Activated CD4-positive, alpha-beta T cell treated with anti-CD3 and anti-CD28 coated beads, Interleukin-2, Interleukin-4, amounts not matched to agents 100 ng/mL and 50 ng/mL, durations not matched to agents 16 hours and 8 hours (primary cell): ENCODE measurements around the gene DHX8.
"Not testable (repeated sequence)": the region's sequence is repeated elsewhere in the genome, so short reads cannot be mapped to it uniquely, and the experiment has no call there.

ENCODE experiments used
- DNase-seq: peaks from one replicate; pipeline ENCODE4 v3.0.0-alpha.2; 2020; ENCODE audit warnings: low spot score

The DHX8 gene

DNA sequence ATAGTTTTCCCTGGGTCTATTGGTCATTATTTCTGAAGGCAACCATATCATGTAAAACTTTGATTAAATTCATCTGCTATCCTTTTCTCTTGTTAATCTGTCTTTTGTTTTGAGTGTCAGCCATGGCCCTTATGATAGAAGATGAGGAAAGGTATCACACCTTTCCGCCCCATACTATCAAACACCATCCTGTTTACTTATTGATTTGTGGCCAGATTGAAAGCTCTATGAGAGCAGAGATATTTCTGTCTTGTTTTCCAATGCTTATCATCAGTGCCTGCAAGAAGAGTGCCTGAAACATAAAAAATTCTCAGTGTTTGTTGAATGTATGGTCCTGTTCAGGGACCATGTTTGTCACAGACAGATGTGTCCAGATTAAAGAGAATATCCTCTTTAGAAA lies 22.6 kb upstream of the DHX8 start:
- DNase-seq: no peak

DNA sequence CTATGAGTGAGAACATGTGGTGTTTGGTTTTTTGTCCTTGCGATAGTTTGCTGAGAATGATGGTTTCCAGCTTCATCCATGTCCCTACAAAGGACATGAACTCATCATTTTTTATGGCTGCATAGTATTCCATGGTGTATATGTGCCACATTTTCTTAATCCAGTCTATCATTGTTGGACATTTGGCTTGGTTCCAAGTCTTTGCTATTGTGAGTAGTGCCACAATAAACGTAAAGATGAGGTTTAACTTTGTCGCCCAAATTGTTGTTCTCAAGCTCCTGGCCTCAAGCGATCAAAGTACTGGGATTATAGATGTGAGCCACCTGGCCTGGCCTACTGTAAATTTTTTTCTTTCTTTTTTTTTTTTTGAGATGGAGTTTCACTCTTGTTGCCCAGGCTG lies 21.2 kb upstream of the DHX8 start:
- DNase-seq: not testable (repeated sequence)

DNA sequence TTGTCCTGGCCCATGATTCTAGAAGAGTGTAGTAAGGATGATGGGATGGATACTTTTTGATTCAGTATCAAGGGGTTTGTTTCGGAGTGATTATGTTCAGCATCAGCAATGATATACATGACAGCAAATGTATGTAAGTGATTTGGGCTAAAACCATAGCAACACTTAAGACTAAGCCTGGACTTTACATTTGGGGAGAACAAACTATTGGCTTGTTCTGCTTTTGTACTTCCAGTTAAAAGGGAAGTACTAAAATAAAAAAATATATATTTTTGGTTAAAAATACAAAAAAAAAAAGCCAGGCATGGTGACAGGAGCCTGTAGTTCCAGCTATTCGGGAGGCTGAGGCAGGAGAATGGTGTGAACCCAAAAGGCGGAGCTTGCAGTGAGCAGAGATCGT lies 20.5 kb upstream of the DHX8 start:
- DNase-seq: no peak

DNA sequence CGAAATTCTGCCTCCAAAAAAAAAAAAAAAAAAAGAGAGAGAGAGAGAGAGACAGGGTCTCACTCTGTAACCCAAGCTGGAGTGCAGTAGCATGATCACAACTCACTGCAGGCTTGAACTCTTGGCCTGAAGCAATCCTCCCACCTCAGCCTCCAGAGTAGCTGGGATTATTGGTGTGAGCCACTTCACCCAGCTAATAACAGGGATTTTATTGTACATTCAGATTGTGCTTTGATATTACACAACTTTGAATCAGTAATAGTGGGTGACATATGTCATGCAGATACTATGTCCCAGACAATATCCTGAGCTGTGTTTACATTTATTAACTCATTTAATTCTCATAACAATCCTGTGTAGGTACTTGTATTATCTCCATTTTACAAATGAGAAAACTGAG lies 19.7 kb upstream of the DHX8 start:
- no peak for DNase-seq

DNA sequence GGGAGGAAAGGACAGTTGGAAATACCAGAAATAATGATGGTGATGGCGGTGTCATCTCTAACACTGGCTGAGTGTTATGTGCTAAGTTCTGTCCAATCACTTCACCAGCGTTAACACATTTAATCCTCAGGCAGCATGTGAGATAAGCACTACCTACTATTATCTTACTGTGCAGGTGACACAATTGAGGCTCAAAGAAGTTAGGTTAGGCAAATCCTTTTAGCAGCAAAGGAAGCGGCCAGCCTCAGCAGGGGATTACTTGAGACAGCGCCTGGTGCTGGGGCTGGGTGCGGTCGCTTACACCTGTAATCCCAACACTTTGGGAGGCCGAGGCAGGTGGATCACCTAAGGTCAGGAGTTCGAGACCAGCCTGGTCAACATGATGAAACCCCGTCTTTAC lies 18.7 kb upstream of the DHX8 start:
- no peak for DNase-seq

DNA sequence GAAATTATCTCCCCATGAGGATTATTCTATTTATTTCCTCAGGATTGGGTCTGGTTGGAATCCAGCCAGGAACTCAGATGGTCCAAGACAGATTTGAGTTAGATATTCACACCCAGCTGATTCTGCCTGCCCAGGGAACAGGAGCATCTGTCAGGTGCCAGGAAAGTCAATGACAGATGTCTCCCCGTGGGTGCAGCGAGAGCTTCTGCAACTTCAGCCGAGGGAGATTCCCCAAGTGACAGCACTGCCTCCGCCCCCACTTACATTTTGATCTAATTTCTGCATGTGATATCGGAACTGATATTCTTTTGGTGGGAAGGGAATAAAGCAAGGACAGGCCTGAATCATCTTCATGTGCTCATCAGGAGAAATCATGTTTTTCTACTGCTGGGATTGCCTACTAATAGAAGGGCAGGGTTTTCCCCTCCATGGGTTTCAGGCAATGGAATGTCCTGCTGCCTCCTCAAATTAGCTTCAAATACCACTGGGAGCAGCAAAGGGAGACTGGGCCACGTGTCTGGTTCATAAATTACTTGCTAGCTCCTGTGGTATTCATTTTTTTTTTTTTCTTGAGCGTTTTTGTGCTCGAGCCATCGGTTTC lies 15.7 kb upstream of the DHX8 start:
- no peak for DNase-seq

DNA sequence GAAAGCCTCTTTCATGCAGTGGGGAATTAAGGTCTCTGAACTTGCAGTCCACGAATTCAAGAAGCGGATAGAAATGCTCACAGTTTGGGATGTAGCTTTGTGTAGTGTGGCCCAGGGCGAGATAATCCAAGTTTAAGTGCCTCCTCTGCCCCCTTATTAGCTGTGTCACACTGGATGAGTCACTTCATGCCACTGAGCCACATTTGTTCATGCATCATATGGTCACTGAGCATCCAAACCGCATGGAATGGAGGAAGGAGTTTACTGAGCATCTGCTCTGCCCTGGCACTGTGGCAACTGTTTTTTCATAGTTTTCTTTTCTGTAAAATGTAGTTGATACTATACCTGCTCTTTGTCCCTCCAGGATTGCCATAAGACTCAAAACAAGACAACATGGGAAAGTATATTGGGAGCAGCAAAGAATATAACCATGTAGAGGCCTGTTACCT lies 15.1 kb upstream of the DHX8 start:
- DNase-seq: no peak

DNA sequence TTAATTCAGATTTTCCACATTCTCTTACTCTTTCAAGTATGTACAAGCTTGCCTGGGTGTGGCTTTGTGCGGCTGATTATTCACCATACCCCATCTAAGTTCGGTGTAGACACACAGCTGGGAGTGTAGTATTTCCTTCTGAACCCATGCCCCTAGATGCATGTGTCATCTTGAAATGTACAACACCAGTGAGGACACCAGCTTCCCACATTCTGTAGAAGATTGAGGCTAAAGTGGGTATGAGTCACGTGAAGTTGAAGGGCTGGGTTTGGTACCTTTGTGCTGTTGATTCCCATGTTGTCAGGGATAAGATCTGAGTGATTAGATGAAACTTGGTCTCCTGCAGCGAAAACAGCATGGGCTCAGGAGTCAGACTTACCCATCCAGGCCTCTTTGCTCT lies 14.6 kb upstream of the DHX8 start:
- DNase-seq: no peak

DNA sequence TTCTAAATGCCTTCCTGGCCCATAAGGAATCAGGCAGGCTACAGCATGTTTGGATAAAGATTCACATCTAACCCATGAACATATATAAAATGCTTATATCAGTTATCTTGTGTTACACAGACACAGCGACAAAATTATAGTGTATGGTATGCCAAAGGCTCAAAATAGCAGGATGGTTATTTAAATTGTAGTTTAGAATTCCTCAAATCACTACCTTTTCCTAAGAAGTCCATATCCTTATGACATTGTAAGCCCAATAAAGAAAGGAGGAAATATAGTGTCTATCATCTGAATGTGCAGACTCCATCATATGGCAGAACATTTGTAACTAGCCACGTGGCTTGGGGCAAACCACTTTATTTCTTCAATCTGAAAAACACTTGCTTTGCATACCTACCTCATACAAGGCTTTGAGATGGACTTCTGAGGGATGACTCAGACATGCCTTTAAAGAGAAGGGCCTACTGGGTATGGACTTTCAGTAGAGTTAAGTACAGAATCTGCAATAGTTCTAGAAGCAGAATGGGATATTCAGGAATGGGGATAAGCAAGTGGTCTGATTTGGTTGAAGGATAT lies 12.1 kb upstream of the DHX8 start:
- no peak for DNase-seq

DNA sequence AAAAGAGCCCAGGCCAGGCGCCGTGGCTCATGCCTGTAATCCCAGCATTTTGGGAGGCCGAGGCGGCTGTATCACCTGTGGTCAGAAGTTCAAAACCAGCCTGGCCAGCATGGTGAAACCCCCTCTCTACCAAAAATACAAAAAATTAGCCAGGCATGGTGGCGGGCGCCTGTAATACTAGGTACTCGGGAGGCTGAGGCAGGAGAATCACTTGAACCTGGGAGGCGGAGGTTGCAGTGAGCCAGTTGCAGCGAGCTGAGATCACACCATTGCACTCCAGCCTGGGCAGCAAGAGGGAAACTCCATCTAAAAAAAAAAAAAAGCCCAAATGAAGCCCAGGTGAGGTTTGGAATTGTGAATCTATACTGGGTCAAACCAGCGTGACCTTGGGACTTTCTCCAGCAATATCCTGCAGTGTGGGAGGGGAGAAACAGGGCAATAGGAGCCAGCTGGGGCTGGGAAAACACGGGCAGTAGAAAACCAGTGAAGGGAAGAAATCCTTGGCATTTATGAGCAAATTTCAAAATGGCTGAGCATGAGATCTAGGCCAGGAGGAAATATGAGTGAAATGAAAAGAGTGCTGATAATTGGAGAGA lies 8.2 kb upstream of the DHX8 start:
- no peak for DNase-seq

DNA sequence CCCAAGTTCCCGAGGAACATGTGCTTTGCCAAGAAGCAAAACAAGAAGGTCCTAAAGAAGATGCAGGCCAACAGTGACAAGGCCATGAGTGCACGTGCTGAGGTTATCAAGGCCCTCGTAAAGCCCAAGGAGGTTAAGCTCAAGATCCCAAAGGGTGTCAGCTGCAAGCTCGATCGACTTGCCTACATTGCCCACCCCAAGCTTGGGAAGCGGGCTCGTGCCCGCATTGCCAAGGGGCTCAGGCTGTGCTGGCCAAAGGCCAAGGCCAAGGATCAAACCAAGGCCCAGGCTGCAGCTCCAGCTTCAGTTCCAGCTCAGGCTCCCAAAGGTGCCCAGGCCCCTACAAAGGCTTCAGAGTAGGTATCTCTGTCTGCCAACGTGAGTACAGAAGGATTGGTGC lies 7.5 kb upstream of the DHX8 start:
- DNase-seq: not testable (repeated sequence)

DNA sequence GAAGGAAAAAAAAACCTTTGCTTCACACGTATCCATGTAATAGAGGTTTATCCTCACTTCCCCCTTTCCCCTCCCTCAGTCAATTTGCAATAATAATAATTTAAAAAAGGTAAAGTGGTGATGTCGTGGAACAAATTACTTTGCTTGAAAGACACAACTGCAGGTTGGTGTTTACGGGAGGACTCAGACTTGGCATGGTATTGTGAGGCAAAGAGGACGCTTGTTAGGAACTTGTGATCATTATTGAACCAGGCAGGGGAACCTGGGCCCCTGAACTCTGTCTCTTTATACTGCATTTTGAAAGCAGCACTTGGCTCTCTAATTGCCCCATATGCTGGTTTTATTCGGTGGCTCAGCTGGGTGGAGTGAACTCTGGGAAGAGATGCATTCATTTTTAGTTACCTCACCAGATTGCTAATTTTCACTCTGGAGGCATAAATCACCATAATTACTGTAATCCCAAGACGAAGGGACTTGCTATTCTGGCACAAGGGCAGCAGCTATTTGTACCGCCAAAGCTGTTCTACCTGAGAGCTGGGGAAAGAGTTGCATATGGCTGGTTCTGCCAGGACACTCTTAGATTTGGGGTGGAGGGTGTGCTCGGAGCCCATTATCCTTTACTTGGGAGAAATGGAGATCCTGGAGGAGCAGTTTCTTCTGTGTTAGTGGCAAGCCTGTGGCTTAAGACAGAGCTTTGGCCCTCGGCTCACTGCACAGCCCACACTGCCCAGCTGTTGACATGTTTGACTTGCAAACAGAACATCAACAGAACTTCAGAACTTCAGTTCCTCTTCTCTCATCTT lies 5.7 kb upstream of the DHX8 start:
- no peak for DNase-seq

DNA sequence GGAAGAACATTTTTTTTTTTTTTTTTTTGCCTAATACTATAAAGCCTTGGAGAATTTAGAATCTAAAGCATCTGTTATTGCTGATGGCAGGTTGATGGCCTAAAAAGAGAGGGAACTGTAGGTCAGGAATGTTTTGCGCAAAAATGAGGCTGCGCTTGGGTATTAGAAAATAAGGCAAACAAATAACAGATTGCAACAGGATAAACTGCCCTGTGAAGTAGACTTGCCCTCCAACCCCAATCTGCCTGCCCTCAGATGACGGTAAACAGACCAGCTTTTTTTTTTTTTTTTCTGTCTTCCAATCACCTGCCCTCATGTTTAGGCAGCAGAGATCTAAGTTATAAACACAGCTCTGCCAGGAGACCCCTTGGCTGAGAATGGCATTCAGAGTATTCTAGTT lies 3.8 kb upstream of the DHX8 start:
- no peak for DNase-seq

DNA sequence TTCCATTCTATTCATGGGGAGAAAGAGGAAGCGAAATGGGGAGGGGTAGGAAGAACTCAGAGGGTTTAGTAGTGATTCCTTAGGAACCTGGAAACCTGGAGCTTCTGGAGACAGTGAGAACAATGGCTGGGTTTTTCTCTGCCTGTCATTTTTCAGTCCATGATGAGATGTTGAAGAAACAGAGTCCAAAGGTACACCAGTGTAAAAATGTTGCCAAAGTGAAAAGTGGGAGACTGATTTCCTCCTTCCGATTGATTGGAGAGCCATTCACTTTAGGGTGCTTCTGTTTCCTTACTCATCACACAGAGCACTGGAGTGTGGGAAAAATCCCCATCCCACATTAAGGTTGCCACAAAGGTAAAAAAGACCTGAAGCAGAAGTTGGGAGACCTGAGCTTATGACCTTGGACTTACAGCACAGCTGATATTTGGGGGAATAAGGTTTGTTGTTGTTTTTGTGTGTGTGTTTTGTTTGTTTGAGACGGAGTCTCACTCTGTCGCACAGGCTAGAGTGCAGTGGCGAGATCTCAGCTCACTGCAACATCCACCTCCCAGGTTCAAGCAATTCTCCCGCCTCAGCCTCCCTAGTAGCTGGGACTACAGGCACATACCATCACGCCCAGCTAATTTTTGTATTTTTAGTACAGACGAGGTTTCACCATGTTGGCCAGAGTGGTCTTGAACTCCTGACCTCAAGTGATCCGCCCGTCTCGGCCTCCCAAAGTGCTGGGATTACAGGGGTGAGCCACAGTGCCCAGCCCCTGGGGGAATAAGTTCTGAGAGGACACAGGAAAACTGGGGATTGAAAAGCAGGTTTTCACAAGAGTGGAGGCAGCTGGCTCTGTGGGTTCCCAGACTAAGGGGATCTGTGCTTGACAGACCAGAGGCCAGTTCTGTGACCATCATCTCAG lies 1.4 kb upstream of the DHX8 start:
- no peak for DNase-seq

DNA sequence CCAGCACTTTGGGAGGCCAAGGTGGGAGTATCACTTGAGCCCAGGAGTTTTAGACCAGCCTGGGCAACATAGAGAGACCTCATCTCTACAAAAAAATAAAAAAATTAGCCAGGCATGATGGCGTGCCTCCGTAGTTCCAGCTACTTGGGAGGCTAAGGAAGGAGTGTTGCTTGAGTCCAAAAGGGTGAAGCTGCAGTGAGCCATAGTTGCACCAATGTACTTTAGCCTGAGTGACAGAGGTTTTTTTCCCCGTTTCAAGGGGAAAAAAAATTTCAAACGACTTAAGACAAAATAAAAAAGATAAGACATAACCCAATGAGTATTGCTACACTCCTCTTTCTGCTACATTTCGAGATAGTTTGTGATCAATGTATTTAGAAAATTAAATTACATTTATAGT lies 6.8 kb downstream of the DHX8 start:
- no peak for DNase-seq

DNA sequence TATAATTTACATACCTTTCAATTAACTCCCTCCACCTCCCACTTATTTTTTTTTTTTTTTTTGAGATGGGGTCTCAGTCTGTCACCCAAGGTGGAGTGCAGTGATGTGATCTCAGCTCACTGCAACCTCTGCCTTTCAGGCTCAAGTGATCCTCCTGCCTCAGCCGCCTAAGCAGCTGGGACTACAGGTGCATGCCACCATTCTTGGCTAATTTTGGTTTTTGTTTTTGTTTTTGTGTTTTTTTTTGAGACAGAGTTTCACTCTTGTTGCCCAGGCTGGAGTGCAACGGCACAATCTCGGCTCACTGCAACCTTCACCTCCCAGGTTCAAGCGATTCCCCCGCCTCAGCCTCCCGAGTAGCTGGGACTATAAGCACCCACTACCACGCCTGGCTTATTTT lies 25.7 kb downstream of the DHX8 start:
- not testable (repeated sequence) for DNase-seq

DNA sequence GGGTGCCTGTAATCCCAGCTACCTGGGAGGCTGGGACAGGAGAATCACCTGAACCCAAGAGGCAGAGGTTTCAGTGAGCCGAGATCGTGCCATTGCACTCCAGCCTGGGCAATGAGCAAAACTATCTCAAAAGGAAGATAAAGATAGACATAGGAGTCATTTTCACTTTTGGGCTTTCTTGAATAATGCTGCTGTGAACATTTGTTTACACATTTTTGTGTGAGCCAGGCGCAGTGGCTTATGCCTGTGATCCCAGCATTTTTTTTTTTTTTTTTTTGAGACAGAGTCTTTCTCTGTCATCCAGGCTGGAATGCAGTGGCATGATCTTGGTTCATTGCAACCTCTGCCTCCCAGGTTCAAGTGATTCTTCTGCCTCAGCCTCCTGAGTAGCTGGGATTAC lies 27.4 kb downstream of the DHX8 start:
- not testable (repeated sequence) for DNase-seq

DNA sequence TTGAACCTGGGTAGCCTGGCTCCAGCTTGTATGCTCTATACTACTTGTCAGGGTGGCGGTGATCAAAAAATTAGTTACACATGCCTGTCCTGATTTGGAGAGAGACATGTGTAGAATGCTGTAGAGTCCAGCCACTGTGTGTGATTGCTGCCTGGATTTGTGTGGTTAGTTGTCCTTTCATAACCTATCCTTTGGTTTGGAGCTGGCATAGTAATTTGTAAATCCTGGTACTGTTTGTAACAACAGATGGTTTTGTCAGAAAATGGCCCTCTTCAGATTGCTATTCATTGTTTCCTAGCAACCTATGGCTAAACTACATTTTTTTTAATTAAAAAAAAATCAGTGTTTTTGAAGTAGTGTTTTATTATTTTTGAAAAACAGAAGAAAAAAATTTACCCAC lies 31.9 kb downstream of the DHX8 start:
- DNase-seq: no peak

DNA sequence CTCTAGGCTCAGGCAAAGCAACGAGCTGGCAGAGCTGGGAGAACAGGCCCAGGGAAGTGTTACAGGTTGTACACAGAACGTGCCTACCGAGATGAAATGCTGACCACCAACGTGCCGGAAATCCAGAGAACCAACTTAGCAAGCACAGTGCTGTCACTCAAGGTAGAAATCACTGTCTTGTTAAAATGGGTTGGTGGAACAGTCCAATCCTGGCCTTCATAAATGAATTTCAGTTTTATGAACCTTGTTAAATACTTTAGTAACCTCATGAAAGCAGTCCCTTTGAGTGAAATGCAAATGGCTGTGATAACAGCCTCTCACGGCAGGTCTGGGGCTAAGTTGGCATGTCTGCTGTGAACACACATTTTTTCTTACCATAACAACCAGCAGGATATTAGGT lies 33.4 kb downstream of the DHX8 start:
- peak; percentile 6 for DNase-seq

DNA sequence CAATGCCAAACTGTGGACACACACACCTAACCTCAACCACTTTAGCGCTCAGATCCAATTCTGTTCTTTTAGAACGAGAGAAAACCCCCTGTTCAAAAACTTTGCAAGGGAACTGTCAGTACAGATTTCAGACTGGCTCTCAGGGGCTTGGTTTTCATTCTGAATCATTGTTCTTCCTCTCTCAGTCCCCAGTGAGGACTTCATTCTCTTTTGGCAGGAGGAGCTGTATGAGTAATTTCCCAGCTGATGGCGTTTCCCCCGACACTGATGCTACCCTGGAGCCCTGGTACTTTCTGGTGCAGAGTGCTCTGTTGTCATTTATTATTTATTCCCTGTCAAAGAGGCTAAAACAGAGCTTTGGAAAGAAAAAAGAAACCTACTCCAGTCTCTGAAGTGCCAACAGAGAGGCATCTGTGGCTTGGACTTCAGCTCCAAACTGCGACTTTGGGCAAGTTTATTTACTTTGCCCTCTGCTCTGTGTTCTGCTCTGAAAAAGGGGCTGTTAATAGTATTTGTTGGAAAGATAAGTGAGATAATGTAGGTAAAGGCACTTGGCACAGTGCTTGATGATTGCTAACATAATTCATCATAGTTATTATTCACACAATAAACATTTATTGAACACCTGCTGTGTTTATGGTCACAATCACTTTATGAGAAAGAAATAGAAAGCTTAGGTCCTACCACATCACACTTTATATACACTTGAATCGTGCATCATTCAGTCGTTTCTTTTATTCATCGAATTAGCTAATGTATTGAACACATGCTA lies 34.0 kb downstream of the DHX8 start:
- DNase-seq: peak; percentile 81

DNA sequence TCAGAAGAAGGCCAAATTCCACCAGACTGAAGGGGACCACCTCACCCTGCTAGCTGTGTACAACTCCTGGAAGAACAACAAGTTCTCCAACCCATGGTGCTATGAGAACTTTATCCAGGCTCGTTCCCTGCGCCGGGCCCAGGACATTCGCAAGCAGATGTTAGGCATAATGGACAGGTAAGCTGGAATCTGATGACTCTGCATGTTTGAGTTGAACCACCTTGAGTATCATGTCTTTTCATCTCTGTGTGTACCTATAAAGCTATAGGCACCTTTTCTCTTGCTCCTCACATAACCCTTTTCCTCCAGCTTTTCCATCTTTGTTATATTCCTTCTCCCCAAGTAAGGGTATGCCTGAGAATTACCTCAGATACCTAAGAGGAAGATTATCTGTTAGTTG lies 37.6 kb downstream of the DHX8 start:
- DNase-seq: no peak
